Measurements from ENCODE around the gene PID1.

- no peak for TF ChIP-seq CTCF (IDR thresholded peaks at IDR 0.05)
- no peak for TF ChIP-seq POLR2A (IDR thresholded peaks at IDR 0.05)
Measured at GRCh38 chr2:229159405-229159804, 111.7 kb downstream of the PID1 start.
